K562 (cell line): ENCODE measurements around the gene TTC39A. TPM values are rescaled to one million over a fixed set of nuclear protein-coding genes. Genes with fewer than 3 reads are reported as not detected.
"Not testable (repeated sequence)": the region's sequence is repeated elsewhere in the genome, so short reads cannot be mapped to it uniquely, and the experiment has no call there.

Experiments
- ATAC-seq: fragments of 200-7000 bp; cut with Tn5 transposase; 3 replicates; pipeline ENCODE4 v1.9.1; 2020; ENCODE audit warnings: moderate library complexity
- BruUV-seq: library from RNA; stranded (reverse); fragments of 400-500 nt; replicated peaks from 2 replicates; lab custom pipeline; 2021; lab: Mats Ljungman, UMichigan
- CTCF ChIA-PET: fragments of 300-600 bp; formaldehyde crosslinking; extraction: SDS; loops from one replicate; lab custom pipeline; 2021; ENCODE audit warnings: low intra/inter-chr PET ratio; lab: Yijun Ruan, JAX
- POLR2A ChIA-PET: fragments of 300-600, 350-650 bp; sonication (Branson Sonifier 250); formaldehyde crosslinking; extraction: SDS; loops from one replicate; lab custom pipeline; 2021; ENCODE audit warnings: antibody characterized with exemption, inconsistent platforms; lab: Yijun Ruan, JAX
- DNase-seq, 4 experiments: peaks; one replicate each; pipeline versions ENCODE4 v3.0.0 to v3.0.0-alpha.2; 2011 to 2018; ENCODE audit warnings: low spot score in 3 of 4, mixed read lengths in 3 of 4; ENCODE audit errors: extremely low read depth in 1 of 4
- FAIRE-seq: peaks from 2 replicates; lab custom pipeline; 2011; peaks lifted over from hg19 to GRCh38; lab: Jason Lieb, UNC
- H2AFZ ChIP-seq: 2 replicates; pipeline ENCODE4 v1.6.0; 2011; ENCODE audit warnings: low read depth, low read length, control low read depth, inconsistent platforms
- H3K27ac ChIP-seq: fragments of 200-600 bp; 3 replicates; pipeline ENCODE4 v1.8.0; 2011; ENCODE audit warnings: low read depth, mild to moderate bottlenecking, control low read depth, inconsistent platforms, low read length, moderate library complexity, mixed read lengths; ENCODE audit errors: extremely low read depth
- H3K27me3 ChIP-seq, 2 experiments: fragments of 300-600 bp in 1 of 2; 2 replicates in 1 of 2; 3 replicates in 1 of 2; pipeline versions ENCODE4 v1.6.0 to v1.8.0; 2011; ENCODE audit warnings: inconsistent platforms in 2 of 2, low read length in 2 of 2, mild to moderate bottlenecking in 1 of 2, mixed read lengths in 1 of 2, moderate library complexity in 1 of 2; ENCODE audit not compliant: control insufficient read depth in 2 of 2, insufficient read depth in 2 of 2
- H3K36me3 ChIP-seq: fragments of 300-600 bp; 3 replicates; pipeline ENCODE4 v1.8.0; 2011; ENCODE audit warnings: mild to moderate bottlenecking, low read length, inconsistent platforms; ENCODE audit not compliant: control insufficient read depth, insufficient read depth
- H3K4me1 ChIP-seq, 2 experiments: fragments of 200-600 bp in 1 of 2; replicated peaks in 1 of 2; 2 replicates in 1 of 2; 3 replicates in 1 of 2; pipeline versions ENCODE4 v1.5.1 to v1.8.0; 2011; ENCODE audit warnings: inconsistent platforms in 2 of 2, low read length in 2 of 2, mild to moderate bottlenecking in 1 of 2, mixed read lengths in 1 of 2, moderate library complexity in 1 of 2; ENCODE audit not compliant: control insufficient read depth in 2 of 2, insufficient read depth in 2 of 2
- H3K4me2 ChIP-seq: 2 replicates; pipeline ENCODE4 v1.6.1; 2011; ENCODE audit warnings: low read length, control low read depth, inconsistent platforms, mixed read lengths; ENCODE audit not compliant: insufficient read depth
- H3K4me3 ChIP-seq: fragments of 200-600 bp; sonication (generic), shearing (Covaris generic); 2 replicates; pipeline ENCODE4 v1.5.1; 2016; ENCODE audit warnings: control low read depth, inconsistent platforms
- H3K79me2 ChIP-seq: fragments of 200-600 bp; 3 replicates; pipeline ENCODE4 v1.8.0; 2011; ENCODE audit warnings: low read length, inconsistent platforms; ENCODE audit not compliant: control insufficient read depth, insufficient read depth
- H3K9ac ChIP-seq, 2 experiments: 2 replicates each; pipeline versions ENCODE4 v1.6.0 to v1.6.1; 2011; ENCODE audit warnings: low read depth in 2 of 2, low read length in 2 of 2, control low read depth in 1 of 2, inconsistent platforms in 1 of 2, mild to moderate bottlenecking in 1 of 2, mixed read lengths in 1 of 2; ENCODE audit not compliant: insufficient read depth in 1 of 2
- H3K9me1 ChIP-seq: one replicate; pipeline ENCODE4 v1.6.0; 2011; ENCODE audit warnings: inconsistent platforms, mild to moderate bottlenecking, low read length, moderate library complexity; ENCODE audit not compliant: control insufficient read depth, insufficient read depth
- H3K9me3 ChIP-seq: replicated peaks from 2 replicates; pipeline ENCODE4 v1.5.1; 2011; ENCODE audit warnings: low read depth, low read length, inconsistent platforms; ENCODE audit not compliant: control insufficient read depth, insufficient read depth
- H4K20me1 ChIP-seq: replicated peaks from 2 replicates; pipeline ENCODE4 v1.6.1; 2011; ENCODE audit warnings: low read length, inconsistent platforms, mixed read lengths; ENCODE audit not compliant: control insufficient read depth, insufficient read depth
- CEBPB ChIP-seq: fragments of 450-650 bp; IDR thresholded peaks from 2 replicates; pipeline ENCODE4 v1.6.1; 2016; ENCODE audit warnings: missing genetic modification characterization, missing compliant biosample characterization
- GABPA ChIP-seq: fragments of 200-800 bp; sonication (Bioruptor generic); conservative IDR thresholded peaks from 2 replicates; pipeline ENCODE4 v1.6.1; 2016; ENCODE audit warnings: low read depth, missing genetic modification characterization, missing compliant biosample characterization
- RBFOX2 ChIP-seq: fragments of 200-400 bp; formaldehyde crosslinking; IDR thresholded peaks from 2 replicates; pipeline ENCODE4 v1.6.1; 2017; ENCODE audit warnings: low read depth, mild to moderate bottlenecking, low read length, moderate library complexity
- RUNX1 ChIP-seq: sonication (generic); IDR thresholded peaks from 2 replicates; pipeline ENCODE4 v1.6.1; 2016; ENCODE audit warnings: antibody characterized with exemption, low read depth
- WGBS: fragments of 100-300 bp; shearing (Covaris generic); methylation state at CpG from one replicate; pipeline ENCODE4 v1.1.6; 2016; ENCODE audit warnings: low coverage, mixed read lengths; ENCODE audit not compliant: insufficient coverage; ENCODE audit errors: missing lambda C conversion rate; 5-methylcytosine and 5-hydroxymethylcytosine counted together
- in situ Hi-C: fragments of 300-500 bp; cut with MboI; formaldehyde crosslinking; loops from 4 replicates; pipeline ENCODE4 v1.15.0; 2018; ENCODE audit warnings: inconsistent platforms, mixed read lengths
- intact Hi-C: fragments of 100-400 bp; cut with micrococcal nuclease; formaldehyde crosslinking; loops from 2 replicates; pipeline ENCODE4 v1.14.2; 2022
- polyA plus RNA-seq, 8 experiments: library from polyadenylated mRNA; depleted of rRNA in 4 of 8; stranded (reverse) in 5 of 8; unstranded in 3 of 8; fragments of >200 nt; fragmentation: Nextera tagmentation in 2 of 8; fragmentation: Illumina TruSeq in 1 of 8; extraction: Ambion mirVana in 2 of 8; extraction: Trizol in 1 of 8; gene quantifications; 2 replicates each; pipeline versions ENCODE4 v1.2.1 to v1.2.3, GENCODE V29; 2011 to 2014; ENCODE audit warnings: inconsistent platforms in 1 of 8, missing spikeins in 1 of 8
- total RNA-seq, 7 experiments: library from RNA; depleted of rRNA in 6 of 7; stranded (reverse); fragments of >200 nt in 6 of 7; fragmentation: Illumina TruSeq in 2 of 7; extraction: Trizol in 2 of 7; gene quantifications; 2 replicates each; pipeline versions ENCODE4 v1.2.1 to v1.2.3, GENCODE V29; 2011 to 2021; ENCODE audit warnings: low replicate concordance in 1 of 7
- TF ChIP-seq, protein P1 (sequence below): fragments of 450-650 bp; formaldehyde crosslinking; IDR thresholded peaks from 2 replicates; pipeline ENCODE4 v1.4.0; 2022; ENCODE audit warnings: missing genetic modification characterization

Gene TTC39A
- total and polyA plus RNA-seq, 9 of the 15 experiments (the other 6 are each of a cell fraction or from before 2014, with no cell fraction given), result 0.18 to 0.82 (median 0.35) TPM

DNA sequence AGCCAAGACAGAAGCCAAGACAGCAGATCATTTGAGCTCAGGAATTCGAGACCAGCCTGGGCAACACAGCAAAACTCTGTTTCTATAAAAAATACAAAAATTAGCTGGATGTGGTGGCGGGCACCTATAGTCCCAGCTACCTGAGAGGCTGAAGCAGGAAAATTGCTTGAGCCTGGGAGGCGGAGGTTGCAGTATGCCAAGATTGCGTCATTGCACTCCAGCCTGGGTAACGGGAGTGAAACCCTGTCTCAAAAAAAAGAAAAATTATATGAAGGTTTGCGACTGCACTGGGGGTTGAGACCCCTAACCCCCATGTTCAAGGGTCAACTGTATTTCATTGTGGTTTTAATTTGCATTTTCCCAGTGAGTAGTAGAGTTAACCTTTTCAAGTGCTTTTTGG, 78.0 kb downstream of the TTC39A start:
- H4K20me1 ChIP-seq, result peaks cover 17% of the 10 kb centered on the region
- in situ Hi-C loops (no loop called here), intact Hi-C loops (no loop called here)
- no peak overlapping the region for H3K4me2 ChIP-seq
- no peak for ATAC-seq
- CTCF ChIA-PET, result no interaction called here
- H3K4me1 ChIP-seq, result peaks cover 4 to 9% of the 10 kb centered on the region in 2 experiments; a peak in 3 of 5 replicates
- no peak overlapping the region for H2AFZ ChIP-seq
- no peak overlapping the region for H3K9ac ChIP-seq
- H3K36me3 ChIP-seq, result peaks cover 3% of the 10 kb centered on the region; the same call in 1 of the 3 replicates
- FAIRE-seq, result no peak
- WGBS, result 90% methylated on average over 6 of the region's 6 CpGs
- H3K9me1 ChIP-seq, result no peaks in the 10 kb centered on the region
- POLR2A ChIA-PET, result interaction anchor here (0.7 to 1.3 kb wide), 6 partner anchors 9 to 63 kb away, joined by 3 to 6 read pairs (median 4); no protein-coding TSS in a partner anchor
- H3K79me2 ChIP-seq, result peaks cover 66% of the 10 kb centered on the region
- no peak overlapping the region for H3K27ac ChIP-seq
- no peak for TF ChIP-seq GABPA (tag)
- peak; percentile 66 for TF ChIP-seq CEBPB
- no peak for TF ChIP-seq RUNX1
- TF ChIP-seq, protein P1, sequence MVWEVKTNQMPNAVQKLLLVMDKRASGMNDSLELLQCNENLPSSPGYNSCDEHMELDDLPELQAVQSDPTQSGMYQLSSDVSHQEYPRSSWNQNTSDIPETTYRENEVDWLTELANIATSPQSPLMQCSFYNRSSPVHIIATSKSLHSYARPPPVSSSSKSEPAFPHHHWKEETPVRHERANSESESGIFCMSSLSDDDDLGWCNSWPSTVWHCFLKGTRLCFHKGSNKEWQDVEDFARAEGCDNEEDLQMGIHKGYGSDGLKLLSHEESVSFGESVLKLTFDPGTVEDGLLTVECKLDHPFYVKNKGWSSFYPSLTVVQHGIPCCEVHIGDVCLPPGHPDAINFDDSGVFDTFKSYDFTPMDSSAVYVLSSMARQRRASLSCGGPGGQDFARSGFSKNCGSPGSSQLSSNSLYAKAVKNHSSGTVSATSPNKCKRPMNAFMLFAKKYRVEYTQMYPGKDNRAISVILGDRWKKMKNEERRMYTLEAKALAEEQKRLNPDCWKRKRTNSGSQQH (CRISPR knock-in tag), result no peak
- no peak overlapping the region for H3K4me3 ChIP-seq
- no peaks in the 10 kb centered on the region for H3K27me3 ChIP-seq
- no TSS peak for BruUV-seq
- DNase-seq, result no peak
- no peaks in the 10 kb centered on the region for H3K9me3 ChIP-seq

DNA sequence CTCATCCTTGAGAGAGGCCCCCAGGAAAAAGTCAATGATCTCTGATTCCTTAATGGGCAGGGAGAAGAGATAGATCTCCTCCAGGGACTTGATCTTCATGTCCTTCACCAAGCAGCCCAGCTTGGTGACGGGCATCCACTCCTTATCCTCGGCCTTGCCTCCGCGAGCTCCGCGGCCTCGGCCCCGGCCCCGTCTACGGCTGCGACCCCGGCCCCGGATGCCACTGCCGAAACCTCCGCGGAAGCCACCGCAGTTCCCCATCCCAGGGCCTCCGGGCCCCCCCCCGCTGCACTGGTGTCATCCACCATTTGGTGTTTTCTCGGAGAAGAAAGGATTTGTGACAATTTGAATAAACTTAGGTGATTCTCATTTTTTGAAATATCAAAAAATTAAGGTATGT, 79.2 kb downstream of the TTC39A start:
- FAIRE-seq, H3K9me1 ChIP-seq, H3K4me3 ChIP-seq, H3K36me3 ChIP-seq, H3K9me3 ChIP-seq, intact Hi-C loops, POLR2A ChIA-PET, H3K27ac ChIP-seq, BruUV-seq, DNase-seq, CTCF ChIA-PET: not testable (repeated sequence)
- H3K4me1 ChIP-seq, result peaks cover 6 to 12% of the 10 kb centered on the region in 2 experiments; a peak in 3 of 5 replicates
- peaks cover 69% of the 10 kb centered on the region for H3K79me2 ChIP-seq
- 95% methylated on average over 17 of the region's 20 CpGs for WGBS
- TF ChIP-seq RBFOX2, result peak; percentile 13; the same call in 1 of the 2 replicates
- TF ChIP-seq, all 486 proteins: peak for 1; not testable (repeated sequence) for 485
- ATAC-seq, in situ Hi-C loops, H2AFZ ChIP-seq, H3K9ac ChIP-seq, H3K4me2 ChIP-seq, H3K27me3 ChIP-seq: not testable (repeated sequence)
- peaks cover 20% of the 10 kb centered on the region for H4K20me1 ChIP-seq
